Upper lobe of right lung (tissue), 1 donor: ENCODE measurements around the gene ANKS1A. TPM values are rescaled to one million over a fixed set of nuclear protein-coding genes. Genes with fewer than 3 reads are reported as not detected.

ENCODE experiments used
- ATAC-seq: fragments of 200-7000 bp; cut with Tn5 transposase; one replicate; pipeline ENCODE4 v1.9.1; 2020; ENCODE audit warnings: mild to moderate bottlenecking, moderate library complexity
- DNase-seq: peaks from one replicate; pipeline ENCODE4 v3.0.0-alpha.2; 2020
- H3K27ac ChIP-seq: fragments of 200-600 bp; one replicate; pipeline ENCODE4 v1.8.0; 2022
- H3K27me3 ChIP-seq: fragments of 200-600 bp; one replicate; pipeline ENCODE4 v1.8.0; 2022; ENCODE audit warnings: mild to moderate bottlenecking
- H3K36me3 ChIP-seq: fragments of 200-600 bp; one replicate; pipeline ENCODE4 v1.8.0; 2022
- H3K4me1 ChIP-seq: fragments of 200-600 bp; one replicate; pipeline ENCODE4 v1.8.0; 2022
- H3K4me3 ChIP-seq: fragments of 200-600 bp; one replicate; pipeline ENCODE4 v1.8.0; 2022; ENCODE audit warnings: mild to moderate bottlenecking
- H3K9me3 ChIP-seq: fragments of 200-600 bp; one replicate; pipeline ENCODE4 v1.8.0; 2022
- intact Hi-C: fragments of 100-400 bp; cut with DNase I; formaldehyde crosslinking; loops from one replicate; pipeline ENCODE4 v1.11.0; 2022
- total RNA-seq: library from RNA; stranded (reverse); fragmentation: NEBNext Ultra II Directional; extraction: Animal tissue kit (Norgen Biotek cat#: 25700); gene quantifications from one replicate; pipeline ENCODE4 v1.2.1, GENCODE V29; 2021
- TF ChIP-seq, protein P1 (sequence below): fragments of 200-600 bp; IDR thresholded peaks from one replicate; pipeline ENCODE4 v1.8.0; 2022; ENCODE audit warnings: antibody characterized with exemption
- donor health status: DM: no; HTN: yes; CAD: no; lungs with severe emphysema.

The ANKS1A gene
- total RNA-seq, 1 donor from 2014 or later, result 59.0 TPM

DNA sequence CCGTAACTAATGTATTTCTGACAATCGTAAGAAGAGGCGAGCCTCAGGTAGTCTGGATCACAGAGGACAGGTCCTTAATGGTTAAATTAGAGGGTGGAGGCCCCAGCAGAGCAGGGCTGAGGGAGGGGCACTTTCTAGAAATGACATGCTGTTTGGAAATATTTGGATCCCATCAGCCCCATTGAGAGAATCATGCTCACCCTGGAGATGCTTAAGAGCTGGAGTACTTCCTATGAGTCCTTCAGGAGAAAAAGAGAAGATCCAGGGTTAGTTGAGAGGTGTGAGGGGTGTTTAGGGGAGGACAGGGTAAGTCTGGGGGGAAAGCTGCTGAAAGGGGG, 129.1 kb downstream of the ANKS1A start:
- peaks cover 37% of the 10 kb centered on the region for H3K4me1 ChIP-seq
- peaks cover 7% of the 10 kb centered on the region for H3K36me3 ChIP-seq
- TF ChIP-seq, protein P1, sequence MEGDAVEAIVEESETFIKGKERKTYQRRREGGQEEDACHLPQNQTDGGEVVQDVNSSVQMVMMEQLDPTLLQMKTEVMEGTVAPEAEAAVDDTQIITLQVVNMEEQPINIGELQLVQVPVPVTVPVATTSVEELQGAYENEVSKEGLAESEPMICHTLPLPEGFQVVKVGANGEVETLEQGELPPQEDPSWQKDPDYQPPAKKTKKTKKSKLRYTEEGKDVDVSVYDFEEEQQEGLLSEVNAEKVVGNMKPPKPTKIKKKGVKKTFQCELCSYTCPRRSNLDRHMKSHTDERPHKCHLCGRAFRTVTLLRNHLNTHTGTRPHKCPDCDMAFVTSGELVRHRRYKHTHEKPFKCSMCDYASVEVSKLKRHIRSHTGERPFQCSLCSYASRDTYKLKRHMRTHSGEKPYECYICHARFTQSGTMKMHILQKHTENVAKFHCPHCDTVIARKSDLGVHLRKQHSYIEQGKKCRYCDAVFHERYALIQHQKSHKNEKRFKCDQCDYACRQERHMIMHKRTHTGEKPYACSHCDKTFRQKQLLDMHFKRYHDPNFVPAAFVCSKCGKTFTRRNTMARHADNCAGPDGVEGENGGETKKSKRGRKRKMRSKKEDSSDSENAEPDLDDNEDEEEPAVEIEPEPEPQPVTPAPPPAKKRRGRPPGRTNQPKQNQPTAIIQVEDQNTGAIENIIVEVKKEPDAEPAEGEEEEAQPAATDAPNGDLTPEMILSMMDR, result no peak
- H3K27me3 ChIP-seq, result no peaks in the 10 kb centered on the region
- peak overlapping the region; percentile 53 for H3K4me3 ChIP-seq
- intact Hi-C loops, result no loop called here
- peak; percentile 12 for ATAC-seq
- no peak for DNase-seq
- peak overlapping the region; percentile 83 for H3K27ac ChIP-seq
- H3K9me3 ChIP-seq, result no peaks in the 10 kb centered on the region

DNA sequence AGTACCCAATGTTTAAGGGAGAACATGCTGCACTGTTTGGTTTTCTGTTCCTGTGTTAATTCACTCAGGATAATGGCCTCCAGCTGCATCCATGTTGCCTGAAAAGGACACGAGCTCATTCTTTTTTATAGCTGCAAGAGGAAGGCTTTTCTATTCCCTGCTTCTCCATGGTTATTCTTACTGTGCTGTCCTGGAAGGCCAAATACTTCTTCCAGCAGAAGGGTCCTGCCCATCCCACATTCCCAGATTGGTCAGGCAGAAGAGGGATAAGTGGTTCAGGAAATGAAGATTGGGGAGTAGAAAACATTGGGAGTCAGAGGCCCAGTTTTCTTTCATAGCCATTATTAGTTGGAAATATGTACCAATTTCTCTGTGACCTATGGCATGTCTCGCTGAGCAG, 129.7 kb downstream of the ANKS1A start:
- Histone ChIP-seq H3K27ac (peak overlapping the region; percentile 83), H3K36me3 (peaks cover 7% of the 10 kb centered on the region), H3K9me3 (no peaks in the 10 kb centered on the region), H3K4me3 (peak overlapping the region; percentile 53), H3K4me1 (peaks cover 37% of the 10 kb centered on the region), H3K27me3 (no peaks in the 10 kb centered on the region)
- DNase-seq (no peak), ATAC-seq (no peak)
- intact Hi-C loops, result no loop called here
- TF ChIP-seq, protein P1, result no peak

DNA sequence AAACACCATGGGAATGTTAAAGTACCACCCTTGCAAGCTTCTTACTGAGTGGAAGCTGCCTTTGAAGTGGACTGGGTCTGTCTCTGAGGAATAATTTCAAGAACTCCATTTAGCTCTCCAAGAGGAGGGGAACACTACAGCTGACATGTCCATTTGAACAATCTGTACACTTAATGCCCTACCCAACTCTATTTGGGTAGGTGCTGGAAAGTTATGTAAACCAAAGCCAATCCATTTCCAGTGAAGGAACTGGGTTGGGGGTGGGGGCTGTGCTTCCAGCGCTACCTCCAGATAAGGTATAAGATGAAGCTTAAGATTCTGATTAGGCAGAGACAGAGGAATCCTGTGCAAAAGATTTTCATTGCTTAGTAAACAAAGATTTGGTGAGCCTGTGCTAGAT, 130.1 kb downstream of the ANKS1A start:
- intact Hi-C loops, result no loop called here

DNA sequence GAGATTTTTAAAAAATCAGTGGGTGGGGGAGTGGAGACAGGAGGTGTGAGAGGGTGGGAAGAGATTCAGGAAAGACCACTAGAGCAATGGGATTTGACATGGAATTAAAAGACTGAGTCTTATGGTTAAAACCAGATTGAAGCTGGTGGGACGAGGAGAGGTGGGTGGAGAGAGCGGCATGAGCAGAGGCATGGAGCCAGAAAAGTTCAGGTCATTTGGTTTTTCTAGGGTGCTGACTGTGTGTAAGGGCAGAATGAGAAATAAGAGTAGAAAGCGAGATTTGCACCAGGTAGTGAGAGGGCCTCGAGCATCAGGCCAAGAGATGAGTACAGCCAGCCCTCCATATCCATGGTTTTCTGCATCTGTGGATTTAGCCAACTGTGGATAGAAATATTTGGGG, 130.8 kb downstream of the ANKS1A start:
- DNase-seq, result no peak
- H3K27me3 ChIP-seq, result no peaks in the 10 kb centered on the region
- no peaks in the 10 kb centered on the region for H3K9me3 ChIP-seq
- intact Hi-C loops, result no loop called here
- no peak for ATAC-seq
- H3K27ac ChIP-seq, result peak overlapping the region; percentile 83
- TF ChIP-seq, protein P1, result no peak
- H3K4me1 ChIP-seq, result peaks cover 48% of the 10 kb centered on the region
- peaks cover 7% of the 10 kb centered on the region for H3K36me3 ChIP-seq
- peak overlapping the region; percentile 53 for H3K4me3 ChIP-seq

More for the DNA sequence above, 130.1 kb downstream of the ANKS1A start:
- peaks cover 7% of the 10 kb centered on the region for H3K36me3 ChIP-seq
- TF ChIP-seq, protein P1, result no peak
- peak; percentile 78 for ATAC-seq
- H3K4me1 ChIP-seq, result peaks cover 41% of the 10 kb centered on the region
- no peaks in the 10 kb centered on the region for H3K27me3 ChIP-seq
- no peaks in the 10 kb centered on the region for H3K9me3 ChIP-seq
- H3K27ac ChIP-seq, result peak overlapping the region; percentile 83
- H3K4me3 ChIP-seq, result peak overlapping the region; percentile 53
- no peak for DNase-seq

DNA sequence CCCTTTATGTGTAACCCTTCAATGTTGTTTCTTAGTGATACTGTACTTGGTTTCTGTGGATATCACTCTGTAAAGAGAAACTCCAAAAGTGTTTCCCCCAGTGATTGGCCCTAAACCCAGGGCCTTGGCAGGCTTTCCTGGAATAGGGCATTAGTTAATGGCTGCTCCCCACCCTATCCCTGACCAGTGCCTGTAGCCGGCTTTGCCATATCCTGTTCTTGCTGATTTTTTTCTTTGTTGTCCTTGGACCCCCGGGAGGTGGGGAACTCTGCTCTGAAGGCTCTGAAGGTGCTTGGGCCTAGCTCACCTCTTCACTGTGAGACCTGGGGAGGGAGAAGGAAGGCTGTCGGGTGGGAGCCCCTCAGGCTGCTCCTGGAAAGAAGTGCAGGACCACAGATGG, 131.9 kb downstream of the ANKS1A start:
- Histone ChIP-seq H3K4me1 (peaks cover 54% of the 10 kb centered on the region), H3K9me3 (no peaks in the 10 kb centered on the region), H3K4me3 (peak overlapping the region; percentile 53), H3K27me3 (no peaks in the 10 kb centered on the region), H3K27ac (peak overlapping the region; percentile 83), H3K36me3 (peaks cover 7% of the 10 kb centered on the region)
- ATAC-seq (no peak), DNase-seq (no peak)
- TF ChIP-seq, protein P1, result no peak
- intact Hi-C loops, result no loop called here
